HT1080 (cell line): ENCODE data around the gene REC114. TPM values are rescaled to one million over a fixed set of nuclear protein-coding genes. Genes with fewer than 3 reads are reported as not detected.
A peak's percentile ranks its signal among the peaks of the same experiment; 100 is the strongest.
"Not testable (repeated sequence)": the region's sequence is repeated elsewhere in the genome, so short reads cannot be mapped to it uniquely, and the experiment has no call there.

Experiments used
- DNase-seq: peaks from one replicate; pipeline ENCODE4 v3.0.0-alpha.2; 2015; ENCODE audit warnings: low read depth
- total RNA-seq: library from RNA; depleted of rRNA; stranded (reverse); fragments of >200 nt; shearing (Covaris generic); gene quantifications from 2 replicates; pipeline ENCODE4 v1.2.3, GENCODE V29; 2014

REC114 gene
- total RNA-seq, 1 experiment from 2014 or later: not detected

- DNase-seq: peak; percentile 89
These were observed 132.8 kb downstream of the REC114 start for GRCh38 chr15:73575636-73576247.

GRCh38 chr15:73577593-73577992 lies 134.6 kb downstream of the REC114 start:
- DNase-seq: not testable (repeated sequence)

GRCh38 chr15:73578026-73578425 lies 135.1 kb downstream of the REC114 start:
- DNase-seq: no peak

GRCh38 chr15:73582851-73583379 lies 140.0 kb downstream of the REC114 start:
- no peak for DNase-seq

- DNase-seq: no peak
These were observed 140.6 kb downstream of the REC114 start for GRCh38 chr15:73583544-73583943.

GRCh38 chr15:73584699-73585420 lies 141.9 kb downstream of the REC114 start:
- DNase-seq: no peak

- no peak for DNase-seq
These were observed 143.1 kb downstream of the REC114 start for GRCh38 chr15:73585871-73586654.

GRCh38 chr15:73589766-73590165 lies 146.8 kb downstream of the REC114 start:
- no peak for DNase-seq

- DNase-seq: no peak
These were observed 147.3 kb downstream of the REC114 start for GRCh38 chr15:73590263-73590662.

- DNase-seq: no peak
These were observed 150.5 kb downstream of the REC114 start for GRCh38 chr15:73593304-73594074.

GRCh38 chr15:73594109-73594508 lies 151.1 kb downstream of the REC114 start:
- DNase-seq: no peak

GRCh38 chr15:73596174-73596573 lies 153.2 kb downstream of the REC114 start:
- DNase-seq: no peak

GRCh38 chr15:73597036-73597638 lies 154.2 kb downstream of the REC114 start:
- no peak for DNase-seq

- no peak for DNase-seq
These were observed 155.7 kb downstream of the REC114 start for GRCh38 chr15:73598530-73599160.

- DNase-seq: peak; percentile 78
These were observed 157.0 kb downstream of the REC114 start for GRCh38 chr15:73599934-73600333.

GRCh38 chr15:73600413-73601335 lies 157.7 kb downstream of the REC114 start:
- no peak for DNase-seq

- DNase-seq: peak; percentile 50
These were observed 158.8 kb downstream of the REC114 start for GRCh38 chr15:73601451-73602445.

GRCh38 chr15:73602446-73602843 lies 159.5 kb downstream of the REC114 start:
- peak; percentile 32 for DNase-seq
